ENCODE data around the gene RAB9A. TPM values are rescaled to one million over a fixed set of nuclear protein-coding genes. Genes with fewer than 3 reads are reported as not detected.

The RAB9A gene
- total RNA-seq, 2 experiments from 2014 or later: 30.8 to 31.7 TPM

DNA sequence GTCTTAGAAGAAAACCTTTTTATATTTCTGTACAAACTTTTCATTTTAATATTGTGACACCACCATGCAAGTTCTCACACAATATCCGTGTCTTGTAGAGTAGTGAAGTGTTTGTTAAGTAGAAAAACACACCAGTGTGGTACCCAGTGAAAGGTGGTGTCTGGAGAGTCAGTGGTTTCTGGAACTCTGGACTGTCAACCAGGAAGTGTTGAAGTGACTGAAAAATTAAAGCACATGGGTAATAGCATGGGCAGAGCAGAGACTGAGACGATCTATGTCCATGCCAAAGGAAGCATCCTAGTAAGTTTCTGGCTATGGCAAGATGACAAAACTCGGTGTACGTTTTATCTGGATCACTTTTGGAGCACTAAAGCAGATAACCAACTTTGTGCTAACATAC, 22.2 kb downstream of the RAB9A start:
- ATAC-seq: no peak
- intact Hi-C loops (cut with micrococcal nuclease): no loop called here
- POLR2A ChIA-PET: no interaction called here
- Mint-ChIP-seq H3K27ac (peak overlapping the region; percentile 6), H3K27me3 (no peaks in the 10 kb centered on the region), H3K36me3 (ENCODE audit: low read depth) (peaks cover 30% of the 10 kb centered on the region), H3K9me3 (no peaks in the 10 kb centered on the region), H3K4me3 (no peak overlapping the region), H3K4me1 (ENCODE audit: low read depth) (peaks cover 12% of the 10 kb centered on the region)
- CTCF ChIA-PET: no interaction called here
- no peak for DNase-seq
- TF ChIP-seq, protein P1, sequence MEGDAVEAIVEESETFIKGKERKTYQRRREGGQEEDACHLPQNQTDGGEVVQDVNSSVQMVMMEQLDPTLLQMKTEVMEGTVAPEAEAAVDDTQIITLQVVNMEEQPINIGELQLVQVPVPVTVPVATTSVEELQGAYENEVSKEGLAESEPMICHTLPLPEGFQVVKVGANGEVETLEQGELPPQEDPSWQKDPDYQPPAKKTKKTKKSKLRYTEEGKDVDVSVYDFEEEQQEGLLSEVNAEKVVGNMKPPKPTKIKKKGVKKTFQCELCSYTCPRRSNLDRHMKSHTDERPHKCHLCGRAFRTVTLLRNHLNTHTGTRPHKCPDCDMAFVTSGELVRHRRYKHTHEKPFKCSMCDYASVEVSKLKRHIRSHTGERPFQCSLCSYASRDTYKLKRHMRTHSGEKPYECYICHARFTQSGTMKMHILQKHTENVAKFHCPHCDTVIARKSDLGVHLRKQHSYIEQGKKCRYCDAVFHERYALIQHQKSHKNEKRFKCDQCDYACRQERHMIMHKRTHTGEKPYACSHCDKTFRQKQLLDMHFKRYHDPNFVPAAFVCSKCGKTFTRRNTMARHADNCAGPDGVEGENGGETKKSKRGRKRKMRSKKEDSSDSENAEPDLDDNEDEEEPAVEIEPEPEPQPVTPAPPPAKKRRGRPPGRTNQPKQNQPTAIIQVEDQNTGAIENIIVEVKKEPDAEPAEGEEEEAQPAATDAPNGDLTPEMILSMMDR (IDR thresholded peaks at IDR 0.05): no peak

- H3K4me1 Mint-ChIP-seq (ENCODE audit: low read depth): peaks cover 29% of the 10 kb centered on the region
- peak overlapping the region; percentile 78 for H3K27ac Mint-ChIP-seq
- POLR2A ChIA-PET: no interaction called here
- ATAC-seq: peak; percentile 50
- intact Hi-C loops (cut with micrococcal nuclease): no loop called here
- H3K9me3 Mint-ChIP-seq: no peaks in the 10 kb centered on the region
- TF ChIP-seq, protein P1 (IDR thresholded peaks at IDR 0.05): no peak
- H3K4me3 Mint-ChIP-seq: no peak overlapping the region
- peaks cover 42% of the 10 kb centered on the region for H3K36me3 Mint-ChIP-seq (ENCODE audit: low read depth)
- CTCF ChIA-PET: no interaction called here
- DNase-seq: no peak
- no peaks in the 10 kb centered on the region for H3K27me3 Mint-ChIP-seq
These were observed 27.5 kb downstream of the RAB9A start for GRCh38 chrX:13716455-13716854.

DNA sequence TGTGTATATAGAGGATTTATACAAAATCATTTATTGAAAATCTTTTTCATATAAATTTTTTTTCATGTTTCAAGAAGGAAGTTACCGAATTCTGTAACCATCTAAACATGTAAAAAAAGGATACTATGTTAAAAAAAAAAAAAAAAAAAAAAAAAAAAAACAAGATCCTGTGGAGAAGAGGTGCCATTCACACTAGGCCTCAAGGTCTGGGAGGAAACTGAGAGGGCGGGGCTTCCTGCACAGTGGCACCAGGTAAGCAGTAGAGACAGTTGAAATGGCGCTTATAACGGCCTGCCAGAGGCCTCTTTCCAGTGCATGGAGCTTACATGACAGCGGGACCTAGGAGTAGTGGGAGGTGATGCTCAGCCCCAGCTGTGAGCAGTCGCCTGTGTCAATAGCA, 28.0 kb downstream of the RAB9A start:
- Mint-ChIP-seq H3K27me3 (no peaks in the 10 kb centered on the region), H3K9me3 (no peaks in the 10 kb centered on the region), H3K4me3 (no peak overlapping the region), H3K27ac (peak overlapping the region; percentile 27), H3K4me1 (ENCODE audit: low read depth) (peaks cover 27% of the 10 kb centered on the region), H3K36me3 (ENCODE audit: low read depth) (peaks cover 40% of the 10 kb centered on the region)
- ChIA-PET CTCF (no interaction called here), POLR2A (no interaction called here)
- intact Hi-C loops (cut with micrococcal nuclease): no loop called here
- DNase-seq (peak; percentile 36), ATAC-seq (peak; percentile 72)
- TF ChIP-seq, protein P1 (IDR thresholded peaks at IDR 0.05): no peak

DNA sequence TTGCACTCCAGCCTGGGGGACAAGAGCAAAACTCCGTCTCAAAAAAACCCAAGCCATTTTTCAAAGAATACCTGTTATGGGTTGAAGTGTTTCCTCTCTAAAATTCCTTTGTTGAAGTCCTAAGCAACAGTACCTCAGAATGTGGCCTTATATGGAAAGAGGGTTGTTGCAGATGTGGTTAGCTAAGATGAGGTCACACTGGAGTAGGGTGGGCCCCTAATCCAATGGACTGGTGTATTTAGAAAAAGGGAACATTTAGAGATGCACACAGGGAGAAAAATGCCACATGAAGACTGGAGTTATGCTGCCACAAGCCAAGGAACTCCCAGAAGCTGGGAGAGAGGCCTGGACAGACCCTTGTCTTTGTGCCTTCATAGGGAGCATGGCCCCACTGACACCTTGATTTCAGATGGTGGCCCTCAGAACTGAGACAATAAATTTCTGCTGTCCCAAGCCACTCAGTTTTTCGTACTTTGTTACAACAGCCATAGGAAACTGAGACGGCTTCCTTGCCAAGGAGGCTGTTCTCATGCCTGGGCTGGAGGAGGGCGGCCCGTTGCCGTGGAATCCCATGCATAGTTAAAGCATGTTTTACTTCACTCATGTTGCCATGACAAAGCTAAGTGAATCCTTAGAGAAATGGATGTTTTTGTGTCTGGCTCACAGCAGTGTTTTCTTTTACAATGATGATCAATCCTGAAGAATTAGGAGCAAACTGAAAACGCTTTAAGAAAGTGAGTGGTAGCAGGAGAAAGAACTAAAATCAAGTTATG, 29.0 kb downstream of the RAB9A start:
- TF ChIP-seq, protein P1 (IDR thresholded peaks at IDR 0.05): no peak
- Mint-ChIP-seq H3K36me3 (ENCODE audit: low read depth) (peaks cover 47% of the 10 kb centered on the region), H3K9me3 (no peaks in the 10 kb centered on the region), H3K27ac (peak overlapping the region; percentile 72), H3K4me1 (ENCODE audit: low read depth) (peaks cover 33% of the 10 kb centered on the region), H3K4me3 (no peak overlapping the region), H3K27me3 (no peaks in the 10 kb centered on the region)
- ChIA-PET POLR2A (no interaction called here), CTCF (no interaction called here)
- DNase-seq (no peak), ATAC-seq (peak; percentile 39)
- intact Hi-C loops (cut with micrococcal nuclease): no loop called here

DNA sequence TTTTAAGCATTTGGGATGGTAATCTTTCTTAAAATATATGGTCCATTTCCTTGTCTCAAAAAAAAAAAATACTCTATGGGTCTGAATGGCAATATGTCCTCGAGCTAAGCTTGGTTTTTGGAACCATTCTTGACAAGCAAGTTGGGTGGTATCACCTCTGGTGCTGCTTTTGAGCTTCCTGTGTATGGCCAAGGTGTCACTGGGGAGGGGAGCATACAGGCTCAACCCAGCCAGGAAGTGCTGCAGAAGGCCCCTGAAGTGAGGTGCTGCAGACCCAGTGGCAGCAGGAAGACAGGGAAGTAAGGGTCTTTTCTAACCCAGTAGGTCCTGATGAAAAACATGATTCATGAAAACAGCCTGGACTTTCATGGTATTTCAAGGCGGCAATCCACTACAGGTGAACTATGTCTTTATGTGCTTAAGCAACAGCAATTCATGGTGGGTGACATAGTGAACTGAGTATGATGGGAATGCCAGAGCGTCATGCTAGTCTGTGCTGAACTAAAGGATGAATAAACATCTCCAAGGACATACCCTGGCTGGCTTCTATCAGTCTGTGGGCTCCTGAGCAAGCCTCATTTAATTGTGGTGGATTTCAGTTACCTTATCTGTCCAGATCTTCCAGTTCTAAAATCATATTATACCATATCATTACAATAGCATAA, 30.4 kb downstream of the RAB9A start:
- Mint-ChIP-seq H3K27me3 (no peaks in the 10 kb centered on the region), H3K4me3 (no peak overlapping the region), H3K27ac (peak overlapping the region; percentile 81), H3K9me3 (no peaks in the 10 kb centered on the region), H3K4me1 (ENCODE audit: low read depth) (peaks cover 40% of the 10 kb centered on the region), H3K36me3 (ENCODE audit: low read depth) (peaks cover 56% of the 10 kb centered on the region)
- CTCF ChIA-PET: no interaction called here
- intact Hi-C loops (cut with micrococcal nuclease): no loop called here
- TF ChIP-seq, protein P1 (IDR thresholded peaks at IDR 0.05): no peak
- POLR2A ChIA-PET: no interaction called here
- ATAC-seq (peak; percentile 55), DNase-seq (peak; percentile 20)
